CD4-positive, alpha-beta T cell (primary cell): ENCODE measurements around the gene EXD3. TPM values are rescaled to one million over a fixed set of nuclear protein-coding genes. Genes with fewer than 3 reads are reported as not detected.

ENCODE experiments used
- ATAC-seq: fragments of 200-7000 bp; cut with Tn5 transposase; one replicate; pipeline ENCODE4 v1.10.0; 2022; ENCODE audit warnings: mild to moderate bottlenecking; ENCODE audit not compliant: poor library complexity
- CTCF ChIA-PET: fragments of 350-600 bp; sonication (Branson Sonifier 250); formaldehyde crosslinking; loops from one replicate; lab custom pipeline; 2021; ENCODE audit warnings: antibody characterized with exemption, inconsistent platforms; lab: Charles Lee
- POLR2A ChIA-PET: fragments of 350-600 bp; sonication (Branson Sonifier 250); formaldehyde crosslinking; loops from one replicate; lab custom pipeline; 2021; ENCODE audit warnings: antibody characterized with exemption, inconsistent platforms; lab: Charles Lee
- DNase-seq, 14 experiments: peaks; one replicate each; pipeline ENCODE4 v3.0.0-alpha.2; 2013 to 2020; ENCODE audit warnings: mixed read lengths in 2 of 14
- H3K27ac ChIP-seq, 2 donors: one replicate each; pipeline versions ENCODE4 v1.5.1 to v1.7.0; 2013; ENCODE audit warnings: low read length in 2 of 2, low read depth in 1 of 2, mild to moderate bottlenecking in 1 of 2
- H3K27me3 ChIP-seq, 2 experiments: 1 replicate in 1 of 2; 2 replicates in 1 of 2; pipeline versions ENCODE4 v1.6.1 to v1.7.0; 2013; ENCODE audit warnings: low read length in 2 of 2, control low read depth in 1 of 2, mild to moderate bottlenecking in 1 of 2, moderate library complexity in 1 of 2; ENCODE audit not compliant: insufficient read depth in 2 of 2, control insufficient read depth in 1 of 2
- H3K36me3 ChIP-seq: one replicate; pipeline ENCODE4 v1.6.1; 2013; ENCODE audit warnings: low read length, control low read depth; ENCODE audit not compliant: insufficient read depth
- H3K4me1 ChIP-seq: one replicate; pipeline ENCODE4 v1.6.1; 2013; ENCODE audit warnings: low read length, control low read depth; ENCODE audit not compliant: insufficient read depth
- H3K4me3 ChIP-seq: one replicate; pipeline ENCODE4 v1.5.1; 2013; ENCODE audit warnings: mild to moderate bottlenecking, low read length, moderate library complexity
- H3K9me3 ChIP-seq, 2 experiments: 1 replicate in 1 of 2; 2 replicates in 1 of 2; pipeline versions ENCODE4 v1.6.1 to v1.7.0; 2013; ENCODE audit warnings: low read length in 2 of 2, mild to moderate bottlenecking in 2 of 2, control low read depth in 1 of 2, moderate library complexity in 1 of 2; ENCODE audit not compliant: control insufficient read depth in 1 of 2, insufficient read depth in 1 of 2
- H3K27ac Mint-ChIP-seq: one replicate; pipeline ENCODE4 v1.8.0; 2020; ENCODE audit warnings: mixed read lengths
- H3K27me3 Mint-ChIP-seq: one replicate; pipeline ENCODE4 v1.8.0; 2021; ENCODE audit warnings: mixed read lengths
- H3K36me3 Mint-ChIP-seq: one replicate; pipeline ENCODE4 v1.8.0; 2021; ENCODE audit warnings: low read depth, mixed read lengths
- H3K4me1 Mint-ChIP-seq: one replicate; pipeline ENCODE4 v1.8.0; 2021; ENCODE audit warnings: low read depth, mixed read lengths
- H3K4me3 Mint-ChIP-seq: one replicate; pipeline ENCODE4 v1.8.0; 2020; ENCODE audit warnings: mild to moderate bottlenecking, mixed read lengths
- H3K9me3 Mint-ChIP-seq: one replicate; pipeline ENCODE4 v1.8.0; 2020; ENCODE audit warnings: mixed read lengths
- intact Hi-C, 2 experiments: fragments of 100-400 bp; cut with DNase I in 1 of 2; cut with micrococcal nuclease in 1 of 2; formaldehyde crosslinking; loops; one replicate each; pipeline versions ENCODE4 v1.15.1 to v1.9.0; 2023 to 2025; cut with DNase I, micrococcal nuclease
- total RNA-seq, 174 experiments: library from RNA in 2 of 174; stranded (reverse) in 2 of 174; gene quantifications; one replicate each; pipeline ENCODE4 v1.2.3 and lab custom pipeline; 2021 to 2026
- TF ChIP-seq, protein P1 (sequence below): fragments of 200-600 bp; IDR thresholded peaks from one replicate; pipeline ENCODE4 v1.8.0; 2022; ENCODE audit warnings: antibody characterized with exemption, mild to moderate bottlenecking

Gene EXD3
- total RNA-seq, 2 experiments from 2014 or later, result 14.9 to 16.9 TPM

DNA sequence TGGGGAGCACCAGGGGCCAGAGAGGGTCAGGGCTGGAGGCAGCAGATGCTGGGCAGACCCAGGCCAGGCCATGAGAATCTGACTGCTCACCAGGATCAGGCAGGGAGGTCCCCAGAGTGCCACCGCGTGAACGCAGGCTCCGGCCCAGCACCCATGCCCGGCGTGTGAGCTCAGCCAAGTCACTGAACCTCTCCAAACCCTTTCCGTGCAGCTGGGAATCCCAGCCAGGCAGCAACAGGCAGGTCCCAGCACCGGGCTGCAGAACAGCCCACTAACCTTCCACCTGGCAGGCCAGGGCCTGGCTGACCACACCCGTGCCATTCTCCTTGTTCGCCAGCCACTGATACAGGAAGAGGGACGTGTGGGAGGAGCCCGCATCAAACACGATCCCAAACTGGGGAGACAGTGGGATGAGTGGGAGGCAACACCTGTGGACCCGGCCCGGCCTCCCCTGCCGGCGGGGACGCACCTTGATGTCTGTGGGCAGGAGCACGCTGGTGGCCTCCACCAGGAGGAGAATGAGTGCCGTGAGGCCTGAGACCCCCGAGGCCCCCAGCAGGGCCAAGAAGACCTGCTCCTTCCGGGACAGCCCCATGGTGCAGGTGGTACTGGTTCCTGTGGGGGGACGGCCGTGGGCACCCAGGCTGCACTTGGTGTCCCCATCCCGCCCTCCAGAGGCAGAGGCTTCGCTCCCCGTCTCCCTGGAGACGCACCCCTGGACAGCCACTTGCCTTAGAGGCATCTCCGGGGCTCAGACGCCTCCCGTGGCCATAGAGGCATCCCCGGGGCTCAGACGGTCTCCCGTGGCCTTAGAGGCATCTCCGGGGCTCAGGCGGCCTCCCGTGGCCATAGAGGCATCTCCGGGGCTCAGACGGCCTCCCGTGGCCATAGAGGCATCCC, 15.0 kb upstream of the EXD3 start:
- no peaks in the 10 kb centered on the region for H3K9me3 ChIP-seq
- peaks cover 6% of the 10 kb centered on the region for H3K4me1 Mint-ChIP-seq
- ChIA-PET POLR2A (no interaction called here), CTCF (no interaction called here)
- no peaks in the 10 kb centered on the region for H3K9me3 Mint-ChIP-seq
- no peak overlapping the region for H3K27ac ChIP-seq
- H3K4me3 Mint-ChIP-seq, result no peak overlapping the region
- TF ChIP-seq, protein P1, sequence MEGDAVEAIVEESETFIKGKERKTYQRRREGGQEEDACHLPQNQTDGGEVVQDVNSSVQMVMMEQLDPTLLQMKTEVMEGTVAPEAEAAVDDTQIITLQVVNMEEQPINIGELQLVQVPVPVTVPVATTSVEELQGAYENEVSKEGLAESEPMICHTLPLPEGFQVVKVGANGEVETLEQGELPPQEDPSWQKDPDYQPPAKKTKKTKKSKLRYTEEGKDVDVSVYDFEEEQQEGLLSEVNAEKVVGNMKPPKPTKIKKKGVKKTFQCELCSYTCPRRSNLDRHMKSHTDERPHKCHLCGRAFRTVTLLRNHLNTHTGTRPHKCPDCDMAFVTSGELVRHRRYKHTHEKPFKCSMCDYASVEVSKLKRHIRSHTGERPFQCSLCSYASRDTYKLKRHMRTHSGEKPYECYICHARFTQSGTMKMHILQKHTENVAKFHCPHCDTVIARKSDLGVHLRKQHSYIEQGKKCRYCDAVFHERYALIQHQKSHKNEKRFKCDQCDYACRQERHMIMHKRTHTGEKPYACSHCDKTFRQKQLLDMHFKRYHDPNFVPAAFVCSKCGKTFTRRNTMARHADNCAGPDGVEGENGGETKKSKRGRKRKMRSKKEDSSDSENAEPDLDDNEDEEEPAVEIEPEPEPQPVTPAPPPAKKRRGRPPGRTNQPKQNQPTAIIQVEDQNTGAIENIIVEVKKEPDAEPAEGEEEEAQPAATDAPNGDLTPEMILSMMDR, result no peak
- no peak overlapping the region for H3K27ac Mint-ChIP-seq
- H3K36me3 Mint-ChIP-seq, result no peaks in the 10 kb centered on the region
- DNase-seq (no peak), ATAC-seq (no peak)
- peaks cover 15% of the 10 kb centered on the region for H3K27me3 Mint-ChIP-seq
- H3K4me1 ChIP-seq, result peaks cover 5% of the 10 kb centered on the region
- H3K36me3 ChIP-seq, result no peaks in the 10 kb centered on the region
- H3K4me3 ChIP-seq, result no peak overlapping the region
- H3K27me3 ChIP-seq, result peaks cover 0 to 2% of the 10 kb centered on the region in 2 experiments
- intact Hi-C loops, result no loop called here

DNA sequence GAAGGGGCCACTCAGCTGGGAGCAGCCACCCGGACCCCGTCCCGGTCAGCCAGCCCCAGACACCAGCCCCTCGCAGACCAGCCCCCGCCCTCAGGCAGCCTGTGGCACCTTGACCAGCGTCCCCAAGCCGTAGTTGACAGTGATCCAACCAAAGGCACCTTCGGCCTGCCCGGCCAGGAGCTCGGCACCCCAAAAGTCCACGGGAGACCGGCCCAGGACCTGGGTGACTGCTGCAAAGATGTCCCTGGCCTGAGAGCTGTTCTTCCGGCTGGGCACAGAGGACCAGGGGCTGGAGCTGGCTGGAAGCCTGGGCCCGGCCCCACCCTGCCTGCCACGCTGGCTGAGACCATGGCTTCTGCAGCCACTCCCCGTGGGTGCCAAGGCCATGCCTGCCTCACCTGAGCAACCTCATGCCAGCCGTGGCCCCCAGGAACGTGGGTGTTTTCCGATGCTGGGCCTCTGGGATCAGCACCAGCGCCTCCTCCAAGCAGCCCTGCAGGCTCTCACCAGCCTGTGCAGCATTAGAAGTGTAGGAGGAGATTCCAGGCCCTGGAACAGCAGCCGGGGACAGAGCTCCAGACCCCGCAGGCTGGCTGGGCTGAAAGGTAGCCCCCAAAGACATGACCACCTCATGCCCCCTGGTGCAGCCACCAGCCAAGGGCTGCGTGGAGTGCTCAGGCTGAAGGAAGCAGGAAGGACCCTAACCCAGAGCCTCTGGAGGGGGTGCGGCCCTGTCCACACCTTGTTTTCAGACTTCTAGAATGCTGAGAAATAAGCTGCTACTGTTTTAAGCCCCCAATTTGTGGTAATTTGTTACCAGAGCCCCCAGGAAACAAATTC, 14.0 kb upstream of the EXD3 start:
- H3K27ac ChIP-seq, result no peak overlapping the region
- ATAC-seq (no peak), DNase-seq (no peak)
- intact Hi-C loops, result no loop called here
- ChIA-PET POLR2A (interaction anchor here (0.9 kb wide), 1 partner anchor 14 kb away, joined by 3 read pairs; the partner anchor contains the start of genes EXD3 and NOXA1), CTCF (no interaction called here)
- no peaks in the 10 kb centered on the region for H3K9me3 ChIP-seq
- Mint-ChIP-seq H3K9me3 (no peaks in the 10 kb centered on the region), H3K4me3 (no peak overlapping the region), H3K36me3 (no peaks in the 10 kb centered on the region), H3K27me3 (peaks cover 8% of the 10 kb centered on the region), H3K27ac (no peak overlapping the region), H3K4me1 (peaks cover 3% of the 10 kb centered on the region)
- TF ChIP-seq, protein P1, result no peak
- H3K4me1 ChIP-seq, result peaks cover 5% of the 10 kb centered on the region
- no peaks in the 10 kb centered on the region for H3K36me3 ChIP-seq
- H3K4me3 ChIP-seq, result no peak overlapping the region
- no peaks in the 10 kb centered on the region for H3K27me3 ChIP-seq

DNA sequence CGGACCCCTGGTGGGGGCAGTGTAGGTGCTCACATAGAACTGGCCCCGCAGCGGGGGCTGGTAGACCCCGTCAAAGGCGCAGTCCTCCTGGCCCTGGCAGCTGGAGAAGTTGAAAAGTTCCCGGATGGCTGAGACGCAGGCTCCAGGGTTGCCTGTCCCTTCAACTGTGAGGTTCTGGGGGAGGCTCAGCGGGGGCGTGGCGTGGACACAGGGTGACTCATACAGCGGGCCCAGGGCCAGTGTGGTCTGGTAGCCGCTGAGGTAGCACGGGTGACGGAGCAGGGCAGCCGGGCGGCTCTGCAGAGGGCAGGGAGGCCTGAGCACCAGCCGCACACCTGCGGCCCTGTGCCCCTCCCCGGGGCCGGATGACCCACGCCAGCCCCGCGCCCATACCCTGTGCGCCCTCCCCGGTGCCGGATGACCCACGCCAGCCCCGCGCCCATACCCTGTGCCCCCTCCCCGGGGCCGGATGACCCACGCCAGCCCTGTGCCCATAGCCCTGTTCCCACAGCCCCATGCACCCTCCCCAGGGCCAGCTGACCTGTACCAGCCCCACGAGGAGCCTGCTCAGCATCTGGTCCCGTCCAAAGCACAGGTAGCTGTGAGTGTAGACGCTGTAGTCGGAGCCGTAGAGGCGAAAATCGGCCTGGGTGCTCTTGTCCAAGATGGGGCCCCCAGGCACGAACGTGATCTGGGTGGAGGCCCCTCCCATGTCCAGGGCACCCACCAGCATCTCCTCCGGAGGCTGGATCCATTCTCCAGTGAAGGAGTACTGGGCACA, 13.2 kb upstream of the EXD3 start:
- Mint-ChIP-seq H3K9me3 (no peaks in the 10 kb centered on the region), H3K27me3 (peaks cover 4% of the 10 kb centered on the region), H3K4me1 (no peaks in the 10 kb centered on the region), H3K36me3 (no peaks in the 10 kb centered on the region), H3K27ac (no peak overlapping the region), H3K4me3 (no peak overlapping the region)
- Histone ChIP-seq H3K4me1 (peaks cover 2% of the 10 kb centered on the region), H3K27me3 (no peaks in the 10 kb centered on the region), H3K4me3 (no peak overlapping the region), H3K9me3 (no peaks in the 10 kb centered on the region), H3K36me3 (no peaks in the 10 kb centered on the region), H3K27ac (no peak overlapping the region)
- no peak for DNase-seq
- TF ChIP-seq, protein P1, result no peak
- CTCF ChIA-PET, result no interaction called here
- intact Hi-C loops, result no loop called here
- no peak for ATAC-seq
- POLR2A ChIA-PET, result interaction anchor here (0.9 kb wide), 1 partner anchor 13 kb away, joined by 3 read pairs; the partner anchor contains the start of genes EXD3 and NOXA1
